Activated naive CD4-positive, alpha-beta T cell treated with anti-CD3 and anti-CD28 coated beads, Interleukin-2, amount 50 U/mL, for 16 hours (primary cell): Measurements from ENCODE around the gene CETN1.

Experiments used
- DNase-seq: peaks from one replicate; pipeline ENCODE4 v3.0.0-alpha.2; 2020

The CETN1 gene

GRCh38 chr18:623761-624620 is 43.8 kb downstream of the CETN1 start:
- peak; percentile 62 for DNase-seq

DNA sequence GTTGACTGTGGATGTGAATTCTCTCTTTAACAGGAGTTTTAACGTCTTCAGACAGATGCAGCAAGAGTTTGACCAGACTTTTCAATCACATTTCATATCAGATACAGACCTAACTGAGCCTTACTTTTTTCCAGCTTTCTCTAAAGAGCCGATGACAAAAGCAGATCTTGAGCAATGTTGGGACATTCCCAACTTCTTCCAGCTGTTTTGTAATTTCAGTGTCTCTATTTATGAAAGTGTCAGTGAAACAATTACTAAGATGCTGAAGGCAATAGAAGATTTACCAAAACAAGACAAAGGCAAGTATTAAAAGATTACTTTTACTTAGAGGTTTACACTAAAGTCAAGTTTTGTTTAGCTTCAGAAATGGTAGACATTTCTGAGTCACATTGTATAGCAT is 47.1 kb downstream of the CETN1 start:
- no peak for DNase-seq

DNA sequence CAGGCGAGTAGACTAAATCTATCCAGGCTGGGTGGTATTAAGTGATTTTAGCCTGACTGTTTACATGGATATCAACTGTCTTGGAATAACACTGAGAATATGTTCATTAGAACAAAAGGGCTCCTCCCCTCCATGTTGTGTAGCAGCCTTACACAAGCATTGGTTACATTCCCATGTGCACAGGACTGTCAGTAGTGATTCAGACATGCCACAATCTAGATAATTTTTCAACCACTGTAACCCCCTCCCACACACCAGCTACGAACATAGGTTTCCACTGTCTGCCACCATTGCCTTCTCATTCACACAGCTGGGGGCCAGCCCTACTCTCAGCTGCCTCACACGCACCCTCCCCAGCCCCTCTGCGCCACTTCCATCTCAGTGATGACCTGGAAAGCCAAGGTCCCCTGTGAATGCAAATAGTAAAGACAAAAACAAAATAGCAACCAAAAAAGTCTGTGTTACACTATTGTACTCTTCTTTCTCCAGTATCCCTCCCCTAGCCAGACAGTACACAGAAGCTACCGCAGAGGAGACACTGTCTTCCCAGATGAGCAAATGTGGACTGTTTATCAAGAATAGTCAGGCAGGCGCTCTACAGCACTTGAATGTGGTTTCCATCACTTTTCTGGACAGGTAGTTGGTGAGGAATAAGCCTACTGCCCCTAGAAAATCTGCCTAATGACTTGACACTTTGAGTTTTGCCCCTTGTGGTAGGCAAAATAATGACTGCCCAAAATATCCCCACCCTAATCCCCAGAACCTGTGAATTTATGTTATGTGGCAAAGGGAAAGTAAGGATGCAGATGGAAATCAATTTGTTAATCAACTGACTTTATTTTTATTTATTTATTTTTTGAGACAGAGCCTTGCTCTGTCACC is 49.3 kb downstream of the CETN1 start:
- no peak for DNase-seq

DNA sequence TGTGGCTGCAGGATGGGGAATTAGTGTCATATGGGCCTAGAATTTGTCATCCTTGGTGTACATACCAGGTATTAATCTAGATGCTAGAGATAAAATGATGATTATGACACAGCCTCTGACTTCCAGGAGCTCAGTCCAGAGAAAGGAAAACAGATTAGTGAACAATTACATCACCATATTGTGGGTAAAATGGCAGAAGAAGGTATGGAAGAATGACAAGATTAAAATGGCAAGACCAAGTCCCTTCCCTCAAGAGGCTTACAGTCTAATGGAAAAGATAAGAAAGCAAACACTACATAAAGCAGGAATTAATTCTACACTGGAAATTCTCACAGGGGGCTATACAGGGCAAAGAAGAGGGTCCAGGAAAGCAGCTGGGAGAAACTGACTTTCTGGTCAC is 51.4 kb downstream of the CETN1 start:
- DNase-seq: no peak
